CD4-positive, alpha-beta T cell treated with Interleukin-2 at 100 ng/mL for 4 hours (primary cell): ENCODE measurements around the gene UPP2.

ENCODE experiments used
- DNase-seq: peaks from one replicate; pipeline ENCODE4 v3.0.0-alpha.2; 2020; ENCODE audit warnings: low spot score

The UPP2 gene

DNA sequence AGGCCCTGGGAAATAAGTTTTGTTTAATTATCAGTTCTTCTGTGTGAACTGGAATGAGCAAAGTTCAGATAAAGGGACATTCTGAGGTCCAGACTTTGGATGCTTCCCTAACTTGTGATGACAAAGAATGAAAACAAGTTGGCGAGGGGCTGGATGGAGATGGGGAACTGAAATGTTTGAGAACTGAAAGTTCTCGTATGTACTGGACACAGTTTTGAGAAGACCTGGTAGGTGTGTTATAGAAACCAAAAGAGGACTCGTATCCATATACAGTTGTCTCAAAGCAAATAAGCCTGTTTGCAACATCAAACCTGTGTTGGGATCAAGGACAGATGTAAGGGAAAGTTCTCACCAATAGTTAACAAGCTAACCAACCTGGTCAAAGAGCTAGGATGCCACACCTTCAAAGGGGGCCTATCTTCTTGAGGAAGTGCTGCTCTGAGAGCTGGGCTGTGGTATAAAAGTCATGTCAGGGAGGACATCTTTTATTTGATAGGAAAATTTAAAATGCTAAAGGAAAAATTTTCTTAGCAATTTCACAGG lies at the start of gene UPP2:
Gene UPP2 (plus strand): TSS at position 493 of the 543 bp plus-strand sequence. CDS start 188 bp downstream, outside the sequence.
- no peak for DNase-seq

DNA sequence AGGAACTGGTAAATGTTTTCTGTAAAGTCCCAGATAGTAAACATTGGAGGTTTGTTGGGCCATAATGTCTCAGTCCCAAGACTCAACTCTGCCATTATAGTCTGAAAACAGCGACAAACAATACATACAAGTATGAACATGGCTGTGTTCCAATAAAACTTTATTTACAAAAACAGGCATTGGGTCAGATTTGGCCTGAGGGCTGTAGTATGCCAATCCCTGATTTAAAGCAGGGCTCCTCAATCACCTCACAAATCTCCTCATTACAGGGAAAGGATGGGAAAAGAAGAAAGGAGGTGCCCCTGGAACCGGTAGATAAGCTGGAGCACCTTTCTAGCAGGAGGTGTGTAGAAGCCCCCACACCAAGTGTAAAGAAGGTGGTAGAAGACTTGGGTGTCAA lies 48.9 kb upstream of the UPP2 start:
- DNase-seq = no peak

DNA sequence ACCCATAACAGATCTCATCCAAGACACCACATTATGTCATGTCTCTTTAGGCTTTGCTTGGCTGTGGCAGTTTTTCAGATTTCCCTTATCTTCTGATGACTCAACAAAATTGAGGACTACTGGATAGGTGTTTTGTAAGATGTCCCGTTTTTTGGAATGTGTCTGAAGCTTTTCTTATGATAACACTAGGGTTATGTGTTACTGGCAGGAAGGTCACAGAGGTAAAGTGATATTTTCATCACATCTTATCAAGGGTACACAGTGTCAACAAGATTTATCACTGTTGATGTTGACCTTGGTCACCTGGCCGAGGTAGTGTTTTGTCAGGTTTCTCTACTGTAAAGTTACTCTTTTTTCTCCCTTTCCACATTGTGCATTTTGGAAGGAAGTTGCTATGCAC lies 44.8 kb upstream of the UPP2 start:
- no peak for DNase-seq

DNA sequence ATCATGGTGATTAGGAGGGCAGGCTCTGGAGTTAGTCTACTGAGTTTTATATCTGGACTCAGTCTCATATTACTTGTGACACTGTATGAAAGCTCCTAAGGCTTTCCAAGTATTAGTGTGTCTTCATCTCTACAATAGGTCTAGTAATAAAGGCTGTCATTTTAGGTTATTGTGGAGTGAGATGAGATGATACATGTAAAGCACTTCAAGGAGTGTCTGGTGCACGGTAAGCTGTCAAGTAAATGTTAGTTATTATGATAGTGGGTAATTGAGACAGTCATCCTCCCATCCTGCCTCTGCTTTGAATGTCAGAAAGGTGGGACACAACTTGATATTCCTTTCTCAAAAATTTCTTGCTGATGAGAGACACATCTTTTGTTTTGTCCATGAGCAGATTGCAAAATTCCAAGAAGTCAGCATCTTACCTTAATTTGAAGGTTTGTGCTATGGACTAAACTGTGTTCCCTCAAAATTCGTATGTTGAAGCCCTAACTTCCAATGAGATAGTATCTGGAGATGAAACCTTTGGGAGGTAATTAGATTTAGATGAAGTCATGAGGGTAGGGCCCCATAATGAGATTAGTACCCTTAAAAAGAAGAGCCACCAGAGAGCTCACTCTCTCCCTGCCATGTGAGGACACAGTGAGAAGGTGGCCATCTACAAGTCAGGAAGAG lies 41.4 kb upstream of the UPP2 start:
- no peak for DNase-seq

DNA sequence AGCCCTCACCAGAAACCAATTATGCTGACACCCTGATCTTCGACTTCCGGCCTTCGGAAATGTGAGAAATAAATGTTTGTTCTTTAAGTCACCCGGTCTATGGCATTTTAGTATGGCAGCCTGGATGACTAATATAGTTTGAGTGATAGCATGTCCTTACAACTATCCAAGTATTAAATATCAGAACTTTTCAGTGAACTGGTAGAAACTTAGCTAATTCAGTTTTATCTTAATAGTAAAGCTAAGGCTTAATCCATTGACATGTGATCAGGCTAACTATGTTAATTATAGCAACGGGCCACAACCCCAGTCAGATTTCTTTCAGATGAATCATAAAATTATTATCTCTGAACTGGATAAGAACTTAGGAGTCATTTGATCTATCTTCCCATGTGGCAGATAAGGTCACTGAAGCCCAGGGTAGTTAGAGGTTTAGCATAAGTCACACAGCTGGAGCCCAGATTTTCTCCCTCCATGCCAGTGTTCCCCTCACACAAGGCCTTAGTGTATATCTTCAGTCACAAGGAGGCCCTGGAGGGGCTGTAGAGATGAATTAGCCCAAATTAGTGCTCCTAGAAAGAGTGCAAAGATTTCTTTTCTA lies 40.7 kb upstream of the UPP2 start:
- no peak for DNase-seq

DNA sequence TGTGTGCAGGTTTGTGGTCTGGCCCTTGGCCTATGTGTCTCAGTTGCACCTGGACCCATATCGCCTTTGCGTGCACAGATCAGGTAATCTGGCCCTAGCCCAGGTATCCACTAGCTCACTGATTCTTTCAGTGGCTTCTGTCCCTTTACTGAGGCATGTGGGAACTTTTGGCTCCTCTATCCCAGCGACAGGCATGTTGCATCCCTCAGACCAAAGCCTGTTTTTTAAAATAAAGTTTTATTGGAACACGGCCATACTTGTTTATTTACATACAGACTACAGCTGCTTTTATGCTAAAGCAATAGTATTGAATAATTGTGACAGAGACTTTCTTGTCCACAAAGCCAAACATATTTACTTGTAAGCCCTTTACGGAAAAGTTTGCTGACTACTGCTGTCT lies 39.9 kb upstream of the UPP2 start:
- DNase-seq = no peak

DNA sequence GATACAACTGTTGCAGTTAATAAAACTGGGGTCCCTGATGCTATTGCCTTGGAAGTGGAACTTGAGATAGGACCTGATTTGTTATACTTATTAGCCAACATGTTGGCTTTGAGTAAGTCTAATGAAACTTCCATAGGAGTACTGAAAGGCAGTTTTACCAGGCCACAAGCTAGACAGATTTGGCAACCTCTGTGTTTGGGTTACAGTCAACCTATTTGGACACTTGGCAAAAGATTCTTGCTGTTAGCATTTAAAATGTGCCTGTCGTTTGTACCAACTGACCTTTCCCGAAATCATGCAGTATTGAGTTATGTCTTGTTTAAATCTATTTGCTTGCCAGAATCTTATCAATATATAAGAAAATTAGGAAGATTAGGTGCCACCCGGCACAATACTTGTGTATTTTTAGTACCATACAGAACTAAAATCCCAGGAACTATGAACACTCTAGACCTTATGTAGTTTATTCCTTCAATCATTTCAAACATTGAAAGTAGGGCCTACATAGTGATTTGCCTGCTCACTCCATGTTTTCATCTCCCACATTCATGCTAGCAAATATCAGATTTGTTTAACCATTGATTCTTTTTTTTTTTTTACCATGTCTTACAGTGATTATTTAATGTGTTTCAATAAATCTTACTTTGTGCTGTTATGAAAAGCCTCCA lies 35.5 kb upstream of the UPP2 start:
- DNase-seq = no peak

DNA sequence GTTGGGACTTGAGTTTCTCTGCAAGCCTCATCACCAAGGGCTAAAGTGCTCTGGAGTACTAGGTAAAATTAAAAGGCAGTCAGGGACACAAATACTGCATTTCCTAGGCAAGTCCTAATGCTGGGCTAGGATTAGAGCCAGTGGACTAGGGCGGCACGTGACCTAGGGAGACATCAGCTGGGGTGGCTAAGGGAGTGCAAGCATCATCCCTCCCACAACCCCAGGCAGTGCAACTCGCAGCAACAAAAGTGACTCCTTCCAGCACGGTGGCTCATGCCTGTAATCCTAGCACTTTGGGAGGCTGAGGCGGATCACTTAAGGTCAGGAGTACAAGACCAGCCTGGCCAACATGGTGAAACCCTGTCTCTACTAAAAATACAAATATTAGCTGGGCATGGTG lies 30.7 kb upstream of the UPP2 start:
- DNase-seq = no peak

DNA sequence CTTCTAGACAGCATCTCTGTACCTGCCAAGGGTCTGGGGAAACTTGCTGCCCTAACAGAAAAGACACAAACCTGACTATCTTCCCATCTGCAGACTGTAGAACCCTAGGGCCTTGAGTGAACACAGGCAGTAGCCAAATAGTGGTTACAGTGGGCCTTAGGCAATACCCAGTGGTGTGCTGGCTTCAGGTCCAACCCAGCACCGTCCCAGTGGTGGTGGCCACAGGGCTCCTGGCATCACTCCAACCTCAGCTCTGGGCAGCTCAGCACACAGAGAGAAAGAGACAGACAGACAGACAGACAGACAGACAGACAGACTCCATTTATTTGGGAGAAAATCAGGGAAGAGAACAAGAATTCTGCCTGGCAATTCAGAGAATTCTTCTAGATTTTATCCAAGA lies 29.3 kb upstream of the UPP2 start:
- no peak for DNase-seq

DNA sequence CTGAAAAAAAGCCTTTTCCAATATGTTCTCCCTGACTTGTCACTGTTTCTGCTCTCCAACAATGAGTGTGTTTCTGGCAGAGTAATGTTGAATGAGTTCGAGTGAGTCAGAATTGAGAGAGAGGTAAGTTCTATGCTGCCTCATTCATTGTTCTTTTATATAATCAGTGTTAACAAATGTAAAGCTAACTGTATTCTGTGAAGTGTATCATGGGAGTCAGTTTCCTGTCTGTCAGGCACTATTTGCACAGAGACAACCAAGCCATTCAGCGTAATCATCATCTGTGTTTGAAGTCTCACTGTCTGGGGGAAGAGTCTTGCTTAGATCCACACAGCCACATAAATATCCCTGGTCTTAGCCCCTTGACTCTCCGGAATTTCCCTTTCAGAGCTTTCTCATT lies 22.0 kb upstream of the UPP2 start:
- DNase-seq = no peak

DNA sequence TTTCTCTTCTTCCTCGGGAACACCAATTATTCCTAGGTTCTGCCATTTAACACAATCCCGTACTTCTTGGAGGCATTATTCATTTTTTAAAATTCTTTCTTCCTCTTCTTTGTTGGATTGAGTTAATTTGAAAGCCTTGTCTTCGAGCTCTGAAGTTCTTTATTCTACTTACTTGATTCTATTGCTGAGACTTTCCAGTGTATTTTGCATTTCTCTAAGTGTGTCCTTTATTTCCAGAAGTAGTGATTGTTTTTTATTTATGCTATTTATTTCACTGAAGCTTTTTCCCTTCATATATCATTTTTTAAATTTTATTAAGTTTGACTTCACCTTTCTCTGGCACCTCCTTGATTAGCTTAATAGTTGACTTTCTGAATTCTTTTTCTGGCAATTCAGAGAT lies 13.6 kb upstream of the UPP2 start:
- no peak for DNase-seq

DNA sequence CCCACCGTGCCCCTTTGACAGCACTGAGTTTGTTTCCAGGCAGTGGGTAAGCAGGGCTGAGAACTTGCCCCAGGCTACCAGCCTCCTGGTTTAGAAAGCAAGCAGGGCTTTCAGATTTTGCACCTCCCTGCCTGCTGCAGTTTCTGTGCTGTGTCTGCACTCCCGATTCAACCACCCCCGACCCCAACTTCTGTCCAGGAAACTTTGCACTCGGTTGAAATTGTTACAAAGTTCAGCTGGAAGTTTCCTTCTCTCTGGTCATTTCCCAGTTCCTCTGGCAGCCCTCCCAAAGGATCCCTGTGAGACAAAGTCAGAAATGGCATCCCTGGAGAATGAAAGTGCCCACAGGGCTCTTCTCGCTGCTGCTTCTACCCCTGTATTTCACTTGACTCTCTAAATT lies 12.4 kb upstream of the UPP2 start:
- no peak for DNase-seq

DNA sequence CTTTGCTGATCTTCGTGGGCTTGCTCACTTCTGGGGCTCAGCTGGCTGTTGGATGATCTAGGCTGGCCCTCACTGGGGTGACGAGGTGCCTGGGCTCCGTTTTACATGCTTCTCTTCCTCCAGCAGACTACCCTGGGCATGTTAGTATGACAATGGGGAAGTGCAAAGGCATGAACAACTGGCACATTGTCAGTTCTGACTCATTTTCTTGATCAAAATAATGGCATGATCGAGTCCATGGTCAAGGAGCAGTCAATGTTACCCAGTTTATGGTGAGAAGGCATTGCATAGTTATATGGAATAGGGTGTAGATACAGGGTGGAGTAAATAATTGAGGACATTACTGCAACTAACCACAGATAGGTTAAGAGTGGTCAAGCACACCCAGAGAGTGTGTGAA lies 10.0 kb upstream of the UPP2 start:
- DNase-seq = no peak

DNA sequence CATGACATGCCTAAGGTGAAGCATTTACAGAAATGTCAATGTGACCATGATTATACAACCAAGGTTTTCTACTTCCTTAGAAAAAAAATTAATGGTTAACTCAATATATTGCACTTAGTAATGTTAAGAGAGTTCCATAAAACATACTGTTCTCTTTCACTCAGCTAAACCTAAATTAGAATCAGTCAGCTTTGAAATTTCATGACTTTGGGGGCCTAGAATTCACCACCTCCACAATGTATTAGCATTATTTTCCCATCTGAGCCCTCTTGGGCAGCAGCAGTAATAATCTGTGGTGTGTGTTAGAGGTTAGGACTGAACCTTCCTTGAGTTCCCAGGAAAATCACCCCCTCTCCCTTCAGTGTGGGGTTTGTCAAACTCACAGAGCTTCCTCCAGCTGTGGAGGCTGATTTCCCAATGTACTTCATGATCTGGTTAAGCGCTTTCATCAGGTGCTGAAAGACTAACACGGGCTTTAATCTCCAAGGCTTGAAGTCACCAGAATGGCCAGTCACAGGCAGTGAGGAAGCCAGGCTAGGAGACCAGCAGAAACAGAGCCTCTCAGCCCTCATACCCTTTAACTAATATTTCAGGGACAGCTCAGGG lies 7.1 kb upstream of the UPP2 start:
- no peak for DNase-seq

DNA sequence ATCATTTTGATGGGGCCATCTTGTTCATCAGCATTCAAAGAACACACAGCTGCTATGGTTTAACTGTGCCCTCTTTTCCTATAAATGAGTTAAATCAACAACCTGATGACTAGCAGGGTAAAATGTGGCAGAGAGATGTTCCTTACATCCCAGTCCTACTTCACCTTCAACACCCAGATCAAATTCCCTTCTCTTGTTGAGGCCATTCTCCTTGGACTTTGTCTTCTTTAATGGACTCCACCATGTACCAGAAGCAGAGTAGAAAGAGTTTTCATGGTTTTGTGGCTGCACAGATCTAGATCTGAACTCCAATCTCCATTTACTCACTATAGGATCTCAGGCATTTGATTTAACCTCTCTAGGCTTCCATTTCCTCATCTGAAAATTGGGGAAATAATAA lies 6.4 kb upstream of the UPP2 start:
- no peak for DNase-seq

DNA sequence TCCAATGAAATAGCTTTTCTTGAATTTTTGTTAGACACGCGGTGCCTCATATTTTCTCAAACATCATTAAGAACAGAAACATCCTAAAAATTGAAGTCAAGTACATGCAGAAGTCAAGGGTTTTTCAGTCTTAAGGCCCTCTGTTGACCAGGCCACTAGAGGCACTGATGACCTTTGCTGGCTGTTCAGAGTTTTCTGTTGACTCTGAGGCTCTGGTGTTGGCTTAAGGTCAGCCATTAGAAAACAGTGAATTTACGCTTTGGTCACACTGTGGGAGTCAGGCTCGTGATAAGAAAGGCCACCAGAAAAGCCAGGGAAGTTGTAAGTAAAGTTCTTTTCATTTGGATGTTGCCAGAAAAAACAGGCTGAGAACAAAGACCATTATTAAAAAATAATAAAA lies 5.8 kb upstream of the UPP2 start:
- no peak for DNase-seq

DNA sequence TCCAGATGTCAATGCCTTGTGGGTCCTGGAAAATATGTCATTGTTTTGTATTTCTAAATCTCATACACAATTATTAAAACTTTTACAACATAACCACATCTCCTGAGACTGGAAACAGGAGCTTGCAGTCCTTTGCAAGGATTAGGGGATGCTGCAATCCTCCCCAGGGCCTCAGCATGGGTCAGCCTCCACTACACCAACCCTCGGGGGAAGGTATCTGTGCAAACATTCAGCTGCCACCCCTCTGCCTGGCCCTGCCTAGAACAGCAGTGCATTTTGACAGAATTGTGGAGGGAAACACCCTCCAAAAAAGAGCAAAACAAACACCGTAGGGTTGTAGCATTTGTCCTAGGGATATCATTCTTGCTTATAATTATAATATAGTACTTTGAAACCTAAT lies 4.2 kb upstream of the UPP2 start:
- DNase-seq = no peak

DNA sequence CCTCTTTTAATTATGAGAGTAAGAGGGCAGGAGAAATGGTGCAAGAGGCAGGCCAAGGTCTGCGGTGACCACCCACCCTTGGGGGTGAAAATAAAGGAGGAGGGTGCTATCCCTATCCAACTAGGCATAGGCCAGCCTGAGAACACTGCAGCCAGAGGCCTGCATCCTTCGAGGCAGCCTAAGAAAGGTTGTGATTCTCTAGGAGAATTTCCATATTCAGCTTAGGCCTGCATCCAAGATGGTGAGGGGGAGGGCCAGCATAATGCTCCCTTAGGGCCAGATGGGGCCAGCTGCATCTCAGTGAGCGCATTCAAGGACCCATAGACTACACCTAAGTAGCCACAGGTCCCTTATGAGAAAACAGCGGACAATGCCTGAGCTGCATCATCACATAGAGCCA lies 3.5 kb upstream of the UPP2 start:
- DNase-seq = no peak

DNA sequence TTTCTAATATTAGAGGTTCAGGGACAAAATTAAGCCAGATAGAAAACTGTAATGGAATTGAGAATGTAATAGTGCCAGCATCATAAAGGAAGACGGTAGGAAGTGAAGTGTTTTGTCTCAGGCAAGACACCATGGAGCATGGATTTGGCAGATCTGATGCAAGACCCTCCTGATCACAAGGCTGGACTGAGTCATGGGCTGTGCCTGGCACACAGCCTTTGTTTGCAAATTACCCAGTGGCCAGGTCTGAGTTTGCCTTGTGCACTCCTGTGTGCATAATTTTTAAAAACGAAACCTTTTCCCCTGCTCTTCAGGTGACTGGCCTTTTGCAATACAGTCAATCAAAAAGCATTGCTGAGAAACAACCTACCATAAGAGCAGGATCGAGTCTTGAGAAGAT lies 2.0 kb upstream of the UPP2 start:
- no peak for DNase-seq

DNA sequence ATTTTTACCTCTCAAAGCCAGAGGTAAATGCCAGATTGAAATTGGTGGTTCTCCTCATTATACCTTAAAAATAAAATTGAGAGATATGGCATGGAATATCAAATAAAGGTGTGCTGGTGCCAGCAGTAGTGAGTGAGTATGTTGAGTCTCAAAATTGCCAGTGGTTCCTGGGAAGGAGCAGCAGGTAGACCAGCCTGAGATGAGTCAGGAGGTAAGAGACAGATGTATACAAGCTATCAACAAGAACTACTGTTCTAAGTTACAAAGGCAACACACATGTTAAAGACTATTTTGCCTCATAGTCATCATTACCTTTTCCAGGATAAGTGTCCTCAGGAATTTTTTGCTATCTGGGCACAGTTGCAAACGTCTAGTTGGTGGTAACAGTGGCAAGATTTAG lies 1.3 kb upstream of the UPP2 start:
- DNase-seq = no peak

DNA sequence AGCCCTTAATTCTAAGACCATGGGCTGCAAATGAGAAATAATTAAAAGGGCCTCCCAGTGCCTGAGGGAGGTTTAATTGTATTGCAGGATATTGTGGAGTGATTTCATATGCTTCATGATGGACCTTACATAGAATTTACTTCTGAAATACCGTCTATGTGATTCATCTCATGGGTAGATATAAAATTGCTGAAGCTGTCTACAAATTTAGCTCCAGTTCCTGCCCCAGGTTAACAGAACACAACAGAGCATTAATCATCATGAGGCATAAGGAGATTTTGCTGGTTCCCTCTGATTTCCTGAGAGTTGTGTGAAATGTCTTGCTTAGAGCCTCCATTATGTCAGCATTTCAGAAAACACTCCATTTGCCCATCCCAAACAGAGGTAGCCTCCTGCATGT lies 770 bp downstream of the UPP2 start:
- DNase-seq = no peak

DNA sequence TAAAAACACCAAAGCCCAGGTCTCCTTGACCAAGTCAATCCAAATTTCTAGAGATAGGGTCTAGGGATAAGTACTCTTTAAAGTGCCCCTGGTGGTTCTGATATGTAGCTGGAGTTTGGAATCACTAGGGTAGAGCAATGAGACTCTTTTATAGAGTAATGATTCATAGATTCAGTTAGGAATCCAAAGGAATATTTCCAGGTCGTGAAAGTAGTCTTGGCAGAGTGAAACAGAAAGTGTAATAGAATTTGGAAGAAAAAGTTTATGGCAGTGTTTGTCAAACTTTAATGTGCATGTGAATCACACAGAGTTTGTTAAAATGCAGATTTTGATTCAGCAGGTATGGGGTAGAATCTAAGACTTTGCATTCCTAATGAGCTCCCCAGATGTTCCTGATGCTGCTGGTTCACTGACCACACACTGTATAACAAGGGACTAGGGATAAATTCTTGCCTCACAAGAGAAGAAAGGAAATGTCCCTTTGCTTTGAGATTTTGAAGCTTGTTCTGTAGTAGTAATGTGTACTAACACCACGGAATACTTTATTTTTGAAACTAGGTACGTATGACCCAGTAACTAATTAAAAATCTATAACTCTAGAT lies 1.8 kb downstream of the UPP2 start:
- no peak for DNase-seq

DNA sequence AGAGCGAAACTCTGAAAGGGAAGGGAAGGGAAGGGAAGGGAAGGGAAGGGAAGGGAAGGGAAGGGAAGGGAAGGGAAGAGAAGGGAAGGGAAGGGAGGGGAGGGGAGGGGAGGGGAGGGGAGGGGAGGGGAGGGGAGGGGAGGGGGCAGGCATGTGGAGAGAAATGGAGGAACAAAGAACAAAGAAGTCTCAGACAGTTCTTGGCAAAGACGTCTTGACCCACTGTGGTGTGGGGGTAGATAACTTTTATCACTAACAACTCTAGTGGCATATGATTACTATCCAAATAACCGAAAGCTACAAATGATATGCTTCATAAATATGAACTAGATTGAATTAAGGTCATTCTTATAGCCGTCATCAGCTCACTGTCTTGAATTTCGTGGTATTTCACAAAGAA lies 3.2 kb downstream of the UPP2 start:
- no peak for DNase-seq
